ENCODE data around the gene NPAS1. TPM values are rescaled to one million over a fixed set of nuclear protein-coding genes. Genes with fewer than 3 reads are reported as not detected.
A peak's percentile ranks its signal among the peaks of the same experiment; 100 is the strongest.
"Not testable (repeated sequence)": the region's sequence is repeated elsewhere in the genome, so short reads cannot be mapped to it uniquely, and the experiment has no call there.

NPAS1 gene
- total RNA-seq, 1 experiment from 2014 or later: 3.2 TPM

DNA sequence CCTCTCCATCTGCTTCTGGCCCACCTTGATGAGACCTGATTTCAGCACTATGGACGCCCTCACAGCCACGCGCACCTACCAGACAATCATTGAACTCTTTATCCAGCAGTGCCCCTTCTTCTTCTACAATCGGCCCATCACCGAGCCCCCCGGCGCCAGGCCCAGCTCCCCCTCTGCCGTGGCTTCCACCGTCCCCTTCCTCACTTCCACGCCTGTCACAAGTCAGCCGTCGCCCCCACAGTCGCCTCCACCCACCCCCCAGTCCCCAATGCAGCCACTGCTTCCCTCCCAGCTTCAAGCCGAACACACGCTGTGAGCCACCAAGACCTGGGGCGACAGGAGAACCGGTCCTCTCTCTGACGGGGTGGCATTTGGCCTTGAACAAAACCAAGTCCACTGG lies 19.3 kb upstream of the NPAS1 start:
- H3K36me3 ChIP-seq (replicated peaks; ENCODE audit: control insufficient read depth, insufficient read depth, low read length): peaks cover 6% of the 10 kb centered on the region
- no peak overlapping the region for H3K4me3 ChIP-seq (ENCODE audit: insufficient read depth, low read depth, low read length)
- no peaks in the 10 kb centered on the region for H3K27me3 ChIP-seq (ENCODE audit: control insufficient read depth, insufficient read depth, low read length)
- peak; percentile 40 for DNase-seq

DNA sequence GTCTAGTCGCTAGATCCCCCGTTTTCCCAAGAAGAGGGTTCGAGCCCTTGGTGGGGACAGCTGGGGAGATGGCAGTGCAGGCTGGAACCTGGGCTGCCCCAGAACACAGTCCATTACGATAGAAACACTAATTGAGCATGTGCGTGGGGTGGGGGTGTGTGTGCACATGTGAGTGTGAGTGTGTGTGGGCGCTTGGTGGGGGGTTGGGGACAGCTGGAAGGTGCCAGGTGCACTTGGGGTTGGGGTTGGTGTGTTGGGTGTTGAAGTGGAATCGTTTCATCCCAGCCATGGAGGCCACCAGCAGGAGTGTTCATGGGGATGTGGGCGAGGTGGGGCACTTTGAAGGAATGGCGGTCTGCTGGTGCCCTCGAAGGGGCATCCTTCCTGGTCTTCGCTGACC lies 18.1 kb upstream of the NPAS1 start:
- peak; percentile 33 for DNase-seq
- no peak overlapping the region for H3K4me3 ChIP-seq (ENCODE audit: insufficient read depth, low read depth, low read length)
- H3K36me3 ChIP-seq (replicated peaks; ENCODE audit: control insufficient read depth, insufficient read depth, low read length): peaks cover 6% of the 10 kb centered on the region
- no peaks in the 10 kb centered on the region for H3K27me3 ChIP-seq (ENCODE audit: control insufficient read depth, insufficient read depth, low read length)

DNA sequence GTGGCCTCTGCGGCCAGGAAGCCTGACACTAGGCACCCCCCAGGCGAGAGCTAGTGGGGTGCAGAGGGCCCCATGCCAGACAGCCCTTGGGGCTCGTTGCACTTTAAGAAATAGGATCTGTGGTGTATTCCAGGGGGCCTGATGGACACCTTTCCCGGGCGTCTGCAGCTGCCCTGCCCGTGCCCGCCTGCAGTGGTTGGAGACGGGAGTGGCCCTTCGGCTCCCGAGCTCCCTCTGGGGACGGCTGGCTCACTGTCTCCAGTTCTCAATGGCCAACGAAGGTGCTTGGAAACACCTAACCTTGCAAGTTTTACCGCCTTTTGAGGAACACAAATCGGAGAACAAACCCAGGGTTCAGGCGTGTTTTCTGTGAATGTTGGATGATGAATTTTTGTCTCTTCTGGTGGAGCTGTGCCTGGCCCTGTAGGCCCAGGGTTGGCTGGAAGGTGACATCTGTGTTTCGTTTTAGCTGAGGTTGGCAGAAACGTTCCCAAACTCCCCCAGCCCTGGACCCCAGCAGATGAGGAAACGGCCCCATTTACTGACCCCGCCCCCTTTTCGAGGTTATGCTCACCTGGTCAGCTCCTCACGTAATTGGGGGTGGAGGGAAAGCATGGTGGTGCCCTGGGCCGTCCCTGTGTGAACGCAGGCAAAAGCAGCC lies 17.4 kb upstream of the NPAS1 start:
- Histone ChIP-seq H3K4me3 (ENCODE audit: insufficient read depth, low read depth, low read length) (no peak overlapping the region), H3K36me3 (replicated peaks; ENCODE audit: control insufficient read depth, insufficient read depth, low read length) (peaks cover 6% of the 10 kb centered on the region), H3K27me3 (ENCODE audit: control insufficient read depth, insufficient read depth, low read length) (no peaks in the 10 kb centered on the region)
- DNase-seq: peak; percentile 72

DNA sequence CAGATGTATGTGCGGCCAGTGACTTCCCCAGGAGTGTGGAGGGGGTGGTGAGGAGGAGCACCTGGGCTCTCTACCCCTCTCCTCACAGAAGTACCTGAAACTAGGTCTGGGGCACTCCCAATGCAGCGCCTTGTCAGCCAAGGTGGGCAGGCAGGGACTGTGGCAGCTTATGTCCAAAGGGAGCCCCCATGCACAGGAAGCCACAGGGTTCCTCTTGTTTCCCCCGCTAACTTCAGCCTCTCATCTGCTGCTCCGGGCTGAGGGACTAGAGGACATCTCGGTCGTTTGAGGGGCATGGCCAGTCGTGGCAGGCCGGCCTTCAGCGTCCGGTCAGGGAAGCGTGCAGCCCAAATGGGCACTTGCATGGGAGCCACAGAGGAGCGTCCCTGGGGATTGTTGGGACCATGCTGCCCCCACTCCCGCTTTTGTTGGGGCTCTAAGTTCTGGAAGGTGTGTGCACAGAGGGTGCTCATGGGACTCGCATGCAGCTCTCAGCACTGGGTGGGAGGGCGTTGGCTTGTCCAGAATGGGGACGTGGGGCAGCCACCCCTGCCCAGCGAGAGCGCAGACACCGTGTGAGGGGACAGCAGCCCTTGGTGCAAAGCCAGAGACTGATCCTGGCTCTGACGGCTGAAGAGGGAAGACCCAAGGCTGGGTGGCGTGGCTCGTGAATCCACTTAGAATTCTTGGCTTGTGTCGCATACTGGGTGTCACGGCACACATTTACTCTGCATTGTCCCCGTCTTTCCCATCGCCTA lies 16.6 kb upstream of the NPAS1 start:
- Histone ChIP-seq H3K27me3 (ENCODE audit: control insufficient read depth, insufficient read depth, low read length) (no peaks in the 10 kb centered on the region), H3K36me3 (replicated peaks; ENCODE audit: control insufficient read depth, insufficient read depth, low read length) (peaks cover 6% of the 10 kb centered on the region), H3K4me3 (ENCODE audit: insufficient read depth, low read depth, low read length) (no peak overlapping the region)
- DNase-seq: peak; percentile 60

DNA sequence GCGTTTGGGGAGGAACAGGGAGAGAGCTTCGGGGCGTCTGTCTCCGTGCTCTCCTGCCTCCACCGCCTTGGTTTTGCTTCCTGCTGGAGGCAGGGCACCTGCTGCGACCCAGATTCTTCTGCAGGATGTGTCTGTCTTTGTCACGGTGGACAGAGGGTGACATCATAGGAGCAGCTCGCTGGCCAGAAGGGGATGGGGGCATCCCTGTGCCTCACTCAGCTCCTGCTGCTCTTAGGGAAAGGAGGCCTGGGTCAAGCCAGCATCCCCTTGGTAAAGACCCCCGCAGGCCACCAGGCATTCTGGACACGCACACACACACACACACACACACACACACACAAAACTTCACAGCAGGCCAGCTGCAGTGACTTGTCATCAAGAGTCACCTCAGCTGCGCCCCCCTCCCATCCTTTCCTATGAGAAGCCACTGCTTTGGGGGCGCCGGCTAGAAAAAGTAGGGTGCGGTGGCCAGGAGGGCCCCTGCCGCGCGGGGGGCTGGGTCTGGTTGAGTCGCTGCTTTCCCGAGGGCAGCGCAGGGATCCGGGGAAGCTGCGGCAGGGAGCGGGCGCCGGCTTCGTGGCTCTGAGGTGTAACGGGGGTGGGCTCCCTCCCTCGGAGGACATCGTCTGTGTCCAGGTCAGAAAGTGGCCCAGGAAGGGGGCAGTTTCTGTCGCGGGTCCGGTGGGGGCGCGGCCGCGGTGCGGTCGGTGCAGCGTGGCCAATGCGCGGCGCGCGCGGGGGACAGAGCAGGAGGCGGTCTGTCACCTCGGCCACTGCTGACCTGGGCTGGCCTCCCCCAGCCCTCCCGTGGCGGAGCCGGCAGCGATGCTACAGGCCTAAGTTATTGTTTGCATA lies 15.8 kb upstream of the NPAS1 start:
- peak; percentile 75 for DNase-seq
- Histone ChIP-seq H3K27me3 (ENCODE audit: control insufficient read depth, insufficient read depth, low read length) (no peaks in the 10 kb centered on the region), H3K36me3 (replicated peaks; ENCODE audit: control insufficient read depth, insufficient read depth, low read length) (peaks cover 6% of the 10 kb centered on the region), H3K4me3 (ENCODE audit: insufficient read depth, low read depth, low read length) (no peak overlapping the region)

DNA sequence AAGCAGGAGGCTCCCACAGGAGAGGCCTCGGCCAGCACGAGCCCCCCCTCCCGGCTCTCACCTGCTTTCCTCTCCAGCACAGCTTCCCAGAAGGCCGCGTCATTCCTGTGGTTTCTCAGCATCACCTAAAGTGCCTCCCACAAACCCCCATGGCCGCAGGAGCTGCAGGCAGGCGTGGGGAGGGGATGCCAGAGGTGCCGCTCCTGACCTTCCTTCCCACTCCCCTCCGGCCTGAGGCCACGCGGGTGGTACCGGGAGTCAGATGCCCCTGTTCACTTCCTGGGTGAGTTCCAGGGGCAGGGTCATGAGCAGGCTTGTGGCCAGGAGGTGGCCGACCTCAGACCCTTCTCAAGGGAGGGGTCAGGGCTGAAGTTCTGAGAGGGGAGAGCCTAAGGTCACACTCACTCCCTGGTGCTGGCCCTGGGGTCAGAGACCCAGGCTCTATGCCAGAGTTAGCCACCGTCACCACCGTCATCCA lies 14.4 kb upstream of the NPAS1 start:
- no peak overlapping the region for H3K4me3 ChIP-seq (ENCODE audit: insufficient read depth, low read depth, low read length)
- H3K27me3 ChIP-seq (ENCODE audit: control insufficient read depth, insufficient read depth, low read length): no peaks in the 10 kb centered on the region
- peak; percentile 81 for DNase-seq
- peaks cover 3% of the 10 kb centered on the region; the same call in 1 of the 2 replicates for H3K36me3 ChIP-seq (replicated peaks; ENCODE audit: control insufficient read depth, insufficient read depth, low read length)

DNA sequence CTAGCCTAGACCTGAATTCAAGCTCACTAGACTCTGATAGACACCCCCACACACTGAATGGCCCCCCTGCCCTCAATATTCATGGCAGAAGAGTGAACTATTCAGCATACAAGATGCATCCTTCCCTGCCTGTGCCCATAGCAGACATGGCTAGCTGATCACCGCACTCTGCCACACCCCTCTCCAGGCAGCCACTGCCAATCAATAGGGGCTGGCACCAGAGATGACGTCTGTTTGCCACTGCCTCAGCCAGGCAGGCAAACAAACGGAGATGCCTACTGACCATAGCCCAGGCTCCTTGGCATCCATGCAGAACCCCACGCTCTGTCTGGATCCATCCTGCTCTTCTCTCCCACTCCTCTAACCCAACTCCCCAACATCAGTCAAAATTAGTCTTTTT lies 13.8 kb upstream of the NPAS1 start:
- Histone ChIP-seq H3K36me3 (replicated peaks; ENCODE audit: control insufficient read depth, insufficient read depth, low read length) (peaks cover 2% of the 10 kb centered on the region; the same call in 1 of the 2 replicates), H3K4me3 (ENCODE audit: insufficient read depth, low read depth, low read length) (no peak overlapping the region), H3K27me3 (ENCODE audit: control insufficient read depth, insufficient read depth, low read length) (no peaks in the 10 kb centered on the region)
- DNase-seq: peak; percentile 76

DNA sequence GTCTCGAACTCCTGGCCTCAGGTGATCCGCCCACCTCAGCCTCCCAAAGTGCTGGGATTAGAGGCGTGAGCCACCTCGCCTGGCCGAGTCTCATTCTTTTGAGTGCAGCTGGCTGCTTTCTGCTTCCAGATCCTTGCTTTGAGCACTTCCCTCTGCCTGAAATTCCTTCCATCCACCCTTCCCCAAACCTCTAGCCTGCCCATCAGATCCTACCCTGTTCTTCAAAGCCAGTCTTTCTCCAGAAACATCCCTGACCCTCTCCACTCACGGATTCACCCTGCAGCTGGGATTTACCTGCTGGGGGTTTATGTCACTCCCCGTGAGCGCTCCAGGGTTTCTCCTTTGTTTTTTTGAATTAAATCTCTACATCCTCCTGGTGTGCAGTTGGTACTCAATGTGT lies 13.1 kb upstream of the NPAS1 start:
- H3K27me3 ChIP-seq (ENCODE audit: control insufficient read depth, insufficient read depth, low read length): no peaks in the 10 kb centered on the region
- peak; percentile 62 for DNase-seq

DNA sequence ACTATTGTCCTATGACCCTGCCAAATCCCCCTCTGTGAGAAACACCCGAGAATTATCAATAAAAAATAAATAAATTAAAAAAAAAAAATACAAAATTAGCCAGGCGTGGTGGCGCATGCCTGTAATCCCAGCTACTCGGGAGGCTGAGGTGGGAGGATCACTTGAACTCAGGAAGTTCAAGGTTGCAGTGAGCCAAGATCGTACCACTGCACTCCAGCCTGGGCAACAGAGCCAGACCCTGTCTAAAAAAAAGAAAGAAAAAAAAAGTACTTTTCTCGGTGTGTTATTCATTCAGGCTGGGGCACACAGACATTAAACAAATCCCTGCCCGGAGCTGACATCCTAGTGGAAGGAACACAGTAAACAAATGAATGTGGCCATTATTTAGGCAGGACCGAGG lies 9.1 kb upstream of the NPAS1 start:
- not testable (repeated sequence) for H3K4me3 ChIP-seq (ENCODE audit: insufficient read depth, low read depth, low read length); H3K27me3 ChIP-seq (ENCODE audit: control insufficient read depth, insufficient read depth, low read length); DNase-seq; H3K36me3 ChIP-seq (replicated peaks; ENCODE audit: control insufficient read depth, insufficient read depth, low read length)

More for the DNA sequence above, 13.1 kb upstream of the NPAS1 start:
- H3K4me3 ChIP-seq (ENCODE audit: insufficient read depth, low read depth, low read length): no peak overlapping the region
- H3K36me3 ChIP-seq (replicated peaks; ENCODE audit: control insufficient read depth, insufficient read depth, low read length): no peaks in the 10 kb centered on the region

DNA sequence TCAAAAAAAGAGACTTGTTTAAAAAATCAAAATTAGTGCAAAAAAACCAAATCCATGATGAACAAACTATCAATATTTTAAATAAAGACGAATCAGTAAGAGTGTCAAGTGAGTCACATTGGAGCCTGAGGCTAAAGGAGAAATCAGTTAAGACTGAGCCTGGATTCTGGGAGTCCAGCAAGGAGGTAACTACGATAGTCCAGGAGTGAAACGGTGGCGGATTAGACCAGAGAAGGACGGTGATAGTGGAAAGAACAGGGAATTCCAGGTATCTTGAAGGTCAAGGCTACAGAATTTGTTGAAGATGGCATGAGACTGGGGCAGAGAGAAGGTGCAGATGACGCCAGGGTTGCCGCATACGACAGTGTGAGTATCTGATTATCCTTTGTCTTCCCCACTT lies 7.0 kb upstream of the NPAS1 start:
- Histone ChIP-seq H3K36me3 (replicated peaks; ENCODE audit: control insufficient read depth, insufficient read depth, low read length) (no peaks in the 10 kb centered on the region), H3K27me3 (ENCODE audit: control insufficient read depth, insufficient read depth, low read length) (peaks cover 2% of the 10 kb centered on the region; the same call in 1 of the 2 replicates), H3K4me3 (ENCODE audit: insufficient read depth, low read depth, low read length) (no peak overlapping the region)
- DNase-seq: no peak

DNA sequence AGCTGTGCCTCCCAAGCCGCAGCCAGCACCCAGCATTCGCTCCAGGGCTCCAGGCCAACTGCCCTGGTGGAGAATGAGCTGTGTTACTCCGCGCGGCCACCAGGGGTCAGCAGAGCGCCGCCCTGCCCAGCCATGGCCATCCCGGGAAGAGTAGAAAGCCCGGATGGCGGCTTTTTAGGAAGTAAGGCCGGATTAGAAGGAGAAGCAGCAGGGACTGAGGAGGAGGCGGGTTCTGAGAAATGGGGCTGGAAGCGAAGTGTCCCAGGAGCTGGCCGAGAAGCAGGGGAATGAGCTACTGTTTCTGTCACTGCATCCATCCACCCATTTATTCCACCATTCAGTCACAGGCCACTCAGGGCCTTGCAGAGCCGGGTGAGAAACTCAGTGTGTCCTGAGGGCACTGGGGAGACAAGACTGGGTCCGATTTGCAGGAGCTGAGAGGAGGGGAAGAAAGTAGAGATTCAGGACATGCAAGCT lies 6.6 kb upstream of the NPAS1 start:
- H3K4me3 ChIP-seq (ENCODE audit: insufficient read depth, low read depth, low read length): no peak overlapping the region
- DNase-seq: peak; percentile 94
- H3K36me3 ChIP-seq (replicated peaks; ENCODE audit: control insufficient read depth, insufficient read depth, low read length): no peaks in the 10 kb centered on the region
- H3K27me3 ChIP-seq (ENCODE audit: control insufficient read depth, insufficient read depth, low read length): peaks cover 2% of the 10 kb centered on the region

DNA sequence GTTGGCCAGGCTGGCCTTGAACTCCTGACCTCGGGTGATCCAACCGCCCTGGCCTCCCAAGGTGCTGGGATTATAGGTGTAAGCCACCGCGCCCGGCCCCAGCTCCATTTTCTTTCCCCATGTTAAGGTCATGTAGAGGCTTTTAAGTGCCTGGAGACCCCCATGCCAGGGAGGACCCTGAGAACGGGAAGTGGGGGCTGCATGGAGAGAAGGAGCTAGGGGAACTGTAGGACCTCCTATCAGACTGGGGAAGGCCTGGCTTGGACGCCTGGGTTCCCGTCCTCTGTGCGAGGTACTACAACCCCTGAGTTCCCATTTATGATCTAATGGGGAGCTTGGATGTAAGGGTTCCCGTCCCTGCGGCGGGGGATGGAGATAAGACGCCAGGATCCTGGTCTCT lies 714 bp upstream of the NPAS1 start:
- H3K27me3 ChIP-seq (ENCODE audit: control insufficient read depth, insufficient read depth, low read length): peaks cover 51% of the 10 kb centered on the region
- no peak overlapping the region; the same call in 1 of the 2 replicates for H3K4me3 ChIP-seq (ENCODE audit: insufficient read depth, low read depth, low read length)
- DNase-seq: no peak
- H3K36me3 ChIP-seq (replicated peaks; ENCODE audit: control insufficient read depth, insufficient read depth, low read length): no peaks in the 10 kb centered on the region

DNA sequence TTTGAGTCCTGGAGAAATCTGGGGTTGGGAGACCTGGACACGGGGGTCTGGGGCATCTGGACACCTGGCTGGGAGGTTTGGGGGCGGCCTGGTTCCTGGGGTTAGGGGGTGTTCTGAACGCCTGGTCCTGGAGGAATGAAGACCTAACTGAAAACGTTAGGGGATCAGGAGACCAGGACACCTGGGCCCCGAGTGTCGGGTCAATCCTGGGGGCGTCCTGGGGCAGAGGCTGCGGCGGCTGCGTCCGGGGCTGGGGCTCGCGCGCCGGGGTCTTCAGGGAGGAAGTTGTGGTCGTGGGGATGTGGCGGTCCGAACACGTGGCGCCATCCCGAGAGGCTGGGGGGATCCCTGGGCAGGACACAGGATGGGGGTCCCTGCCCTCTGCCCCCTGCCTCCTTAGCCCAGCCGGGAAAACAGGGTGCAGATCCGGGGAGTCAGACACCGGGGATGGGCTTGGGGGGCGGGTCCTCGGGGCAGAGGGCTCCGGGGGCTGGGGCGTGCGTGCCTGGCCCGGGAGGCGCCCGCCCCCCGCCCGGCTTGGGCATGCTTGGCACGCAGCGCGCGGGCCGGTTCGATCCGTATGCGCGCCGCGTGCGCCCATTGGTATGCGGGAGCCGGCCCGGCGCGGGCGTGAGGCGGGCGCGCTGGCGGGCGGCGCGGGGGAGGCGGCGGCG lies 632 bp downstream of the NPAS1 start:
- DNase-seq: peak; percentile 88
- H3K27me3 ChIP-seq (ENCODE audit: control insufficient read depth, insufficient read depth, low read length): peaks cover 54% of the 10 kb centered on the region
- peak overlapping the region; percentile 35 for H3K4me3 ChIP-seq (ENCODE audit: insufficient read depth, low read depth, low read length)
- no peaks in the 10 kb centered on the region for H3K36me3 ChIP-seq (replicated peaks; ENCODE audit: control insufficient read depth, insufficient read depth, low read length)

DNA sequence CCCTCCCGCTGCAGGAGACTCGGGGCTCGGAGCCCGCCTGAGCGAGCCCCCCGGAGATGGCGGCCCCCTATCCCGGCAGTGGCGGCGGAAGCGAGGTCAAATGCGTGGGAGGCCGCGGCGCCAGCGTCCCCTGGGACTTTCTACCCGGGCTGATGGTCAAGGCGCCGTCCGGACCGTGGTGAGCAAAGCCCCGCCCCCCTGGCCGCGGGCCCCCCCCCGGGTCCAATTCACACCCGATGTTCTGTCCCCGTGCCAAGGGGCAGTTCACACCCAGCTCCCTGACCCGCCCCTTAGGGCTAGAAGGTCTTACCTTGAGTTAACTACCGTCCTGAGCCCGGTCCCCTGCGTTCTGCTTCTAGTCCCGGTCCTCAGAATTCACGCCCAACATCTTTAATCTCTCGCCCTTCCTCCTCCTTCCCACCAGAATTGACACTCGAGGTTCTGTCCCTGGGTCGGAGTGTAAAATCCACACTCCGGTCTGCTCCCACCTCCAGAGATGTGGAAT lies 1.4 kb downstream of the NPAS1 start:
- Histone ChIP-seq H3K36me3 (replicated peaks; ENCODE audit: control insufficient read depth, insufficient read depth, low read length) (no peaks in the 10 kb centered on the region), H3K4me3 (ENCODE audit: insufficient read depth, low read depth, low read length) (peak overlapping the region; percentile 34), H3K27me3 (ENCODE audit: control insufficient read depth, insufficient read depth, low read length) (peaks cover 54% of the 10 kb centered on the region)
- DNase-seq: peak; percentile 83

All from H7 (cell line).